A549 (cell line): ENCODE data around the gene LAMA3. TPM values are rescaled to one million over a fixed set of nuclear protein-coding genes. Genes with fewer than 3 reads are reported as not detected.

Source experiments
- ATAC-seq, 2 experiments: fragments of 200-7000 bp in 1 of 2; fragments of >200 bp in 1 of 2; cut with Nextera tagmentation in 1 of 2; cut with Tn5 transposase in 1 of 2; 3 replicates each; pipeline versions ENCODE4 v1.8.0 to v1.9.1; 2018 to 2020; ENCODE audit warnings: mild to moderate bottlenecking in 1 of 2, moderate library complexity in 1 of 2
- CTCF ChIA-PET: fragments of 300-600 bp; sonication (Branson Sonifier 250); formaldehyde crosslinking; extraction: SDS; loops from one replicate; lab custom pipeline; 2021; ENCODE audit warnings: antibody characterized with exemption, inconsistent platforms; lab: Yijun Ruan, JAX
- POLR2A ChIA-PET: fragments of 350-600 bp; formaldehyde crosslinking; extraction: SDS; loops from one replicate; lab custom pipeline; 2021; ENCODE audit warnings: antibody characterized with exemption, inconsistent platforms; lab: Yijun Ruan, JAX
- DNase-seq, 2 experiments: peaks; one replicate each; pipeline versions ENCODE4 v3.0.0 to v3.0.0-alpha.2; 2011 to 2016; ENCODE audit warnings: low read depth in 1 of 2, low spot score in 1 of 2
- FAIRE-seq: peaks from 2 replicates; lab custom pipeline; 2011; peaks lifted over from hg19 to GRCh38; lab: Jason Lieb, UNC
- H3K27ac ChIP-seq, 2 experiments: fragments of >200 bp; sonication (Bioruptor Twin); formaldehyde crosslinking; 3 replicates each; pipeline ENCODE4 v1.5.1; 2016 to 2017
- H3K4me1 ChIP-seq: fragments of >200 bp; sonication (Bioruptor Twin); formaldehyde crosslinking; 3 replicates; pipeline ENCODE4 v1.6.1; 2016
- H3K4me2 ChIP-seq: fragments of >200 bp; sonication (Bioruptor Twin); formaldehyde crosslinking; 3 replicates; pipeline ENCODE4 v1.6.1; 2016
- H3K4me3 ChIP-seq: fragments of >200 bp; sonication (Bioruptor Twin); formaldehyde crosslinking; 3 replicates; pipeline ENCODE4 v1.5.1; 2016
- H3K9me3 ChIP-seq: fragments of >200 bp; sonication (Bioruptor Twin); formaldehyde crosslinking; 3 replicates; pipeline ENCODE4 v1.6.1; 2016
- CBX8 ChIP-seq: fragments of 200-600 bp; sonication (generic); IDR thresholded peaks from 2 replicates; pipeline ENCODE4 v1.6.1; 2016
- CEBPB ChIP-seq, 2 experiments: fragments of >200 bp in 1 of 2; sonication (Bioruptor Twin) in 1 of 2; formaldehyde crosslinking in 1 of 2; IDR thresholded peaks; 2 replicates each; pipeline ENCODE4 v1.6.1; 2012 to 2016
- CHD4 ChIP-seq: fragments of 200-600 bp; sonication (generic); IDR thresholded peaks from 2 replicates; pipeline ENCODE4 v1.6.1; 2016; ENCODE audit warnings: antibody characterized with exemption, mild to moderate bottlenecking, borderline replicate concordance
- EHF ChIP-seq: fragments of 250-450 bp; sonication (Bioruptor Pico); IDR thresholded peaks from 2 replicates; pipeline ENCODE4 v1.5.0; 2020; ENCODE audit warnings: mild to moderate bottlenecking
- EHMT2 ChIP-seq: fragments of 200-600 bp; sonication (generic); IDR thresholded peaks from 2 replicates; pipeline ENCODE4 v1.6.1; 2016; ENCODE audit warnings: antibody characterized with exemption, low read depth, mild to moderate bottlenecking, moderate library complexity
- ELK1 ChIP-seq: fragments of 150-350 bp; IDR thresholded peaks from 2 replicates; pipeline ENCODE4 v1.6.1; 2014; ENCODE audit warnings: low read depth, mild to moderate bottlenecking, low read length
- ESRRA ChIP-seq: fragments of 150-350 bp; IDR thresholded peaks from 2 replicates; pipeline ENCODE4 v1.6.1; 2014; ENCODE audit warnings: mild to moderate bottlenecking, low read length, borderline replicate concordance
- FOSL2 ChIP-seq, 2 experiments: fragments of 450-650 bp in 1 of 2; fragments of >200 bp in 1 of 2; sonication (Bioruptor Twin) in 1 of 2; formaldehyde crosslinking; IDR thresholded peaks; 2 replicates each; pipeline versions ENCODE4 v1.5.0 to v1.6.1; 2016 to 2020; ENCODE audit warnings: mild to moderate bottlenecking in 1 of 2, moderate library complexity in 1 of 2
- GATA3 ChIP-seq: IDR thresholded peaks from 2 replicates; pipeline ENCODE4 v1.6.1; 2012; ENCODE audit warnings: borderline replicate concordance
- HMGXB4 ChIP-seq: fragments of 250-450 bp; sonication (Bioruptor Pico); IDR thresholded peaks from 2 replicates; pipeline ENCODE4 v1.5.0; 2021; ENCODE audit warnings: mild to moderate bottlenecking, moderate library complexity, borderline replicate concordance
- HOXB13 ChIP-seq: fragments of 250-450 bp; sonication (Bioruptor Pico); IDR thresholded peaks from 2 replicates; pipeline ENCODE4 v1.5.0; 2020; ENCODE audit warnings: low read depth, mild to moderate bottlenecking, moderate library complexity
- JUN ChIP-seq, 2 experiments: fragments of >200 bp; sonication (Bioruptor Twin); formaldehyde crosslinking; IDR thresholded peaks; 2 replicates in 1 of 2; 3 replicates in 1 of 2; pipeline ENCODE4 v1.6.1; 2016 to 2017
- KDM5A ChIP-seq: fragments of 200-600 bp; sonication (generic); IDR thresholded peaks from 2 replicates; pipeline ENCODE4 v1.6.1; 2016; ENCODE audit warnings: antibody characterized with exemption, mild to moderate bottlenecking
- MYC ChIP-seq: IDR thresholded peaks from 2 replicates; pipeline ENCODE4 v1.6.1; 2012; ENCODE audit warnings: mild to moderate bottlenecking, inconsistent platforms, low read length, improper control_type of control experiment, borderline replicate concordance
- NFE2L2 ChIP-seq: fragments of 150-350 bp; conservative IDR thresholded peaks from 2 replicates; pipeline ENCODE4 v1.6.1; 2014; ENCODE audit warnings: low read length
- NPAS2 ChIP-seq: fragments of 250-450 bp; sonication (Bioruptor Pico); IDR thresholded peaks from 2 replicates; pipeline ENCODE4 v1.8.0; 2022; ENCODE audit warnings: mild to moderate bottlenecking, moderate library complexity, borderline replicate concordance
- RFX5 ChIP-seq: fragments of 450-650 bp; IDR thresholded peaks from 2 replicates; pipeline ENCODE4 v1.7.1; 2014; ENCODE audit warnings: antibody characterized with exemption, mild to moderate bottlenecking, moderate library complexity
- RNF2 ChIP-seq: fragments of 200-600 bp; sonication (generic); IDR thresholded peaks from 2 replicates; pipeline ENCODE4 v1.6.1; 2016; ENCODE audit warnings: low read depth, mild to moderate bottlenecking, antibody characterized with exemption, moderate library complexity, borderline replicate concordance
- SMC3 ChIP-seq: fragments of >200 bp; sonication (Bioruptor Twin); formaldehyde crosslinking; IDR thresholded peaks from 3 replicates; pipeline ENCODE4 v1.6.1; 2018; ENCODE audit warnings: inconsistent platforms
- TP53 ChIP-seq: fragments of 250-450 bp; sonication (Bioruptor Pico); IDR thresholded peaks from 2 replicates; pipeline ENCODE4 v1.5.0; 2021; ENCODE audit warnings: mild to moderate bottlenecking, moderate library complexity
- ZNF302 ChIP-seq: fragments of 250-450 bp; sonication (Bioruptor Pico); IDR thresholded peaks from 2 replicates; pipeline ENCODE4 v1.9.0; 2021; ENCODE audit warnings: inconsistent platforms, mild to moderate bottlenecking, moderate library complexity
- WGBS: methylation state at CpG from one replicate; pipeline ENCODE4 v1.1.6; 2017; ENCODE audit errors: missing lambda C conversion rate; 5-methylcytosine and 5-hydroxymethylcytosine counted together
- polyA plus RNA-seq, 4 experiments: library from polyadenylated mRNA; depleted of rRNA in 3 of 4; stranded (reverse); fragments of >200 nt; fragmentation: RNase III in 1 of 4; extraction: RNeasy Plus Mini Kit Qiagen cat#74134 plus additional on column Dnase treatment in 1 of 4; gene quantifications; 2 replicates in 3 of 4; 3 replicates in 1 of 4; pipeline ENCODE4 v1.2.3, GENCODE V29; 2011 to 2017
- TF ChIP-seq, protein P1 (sequence below): fragments of 200-600 bp; sonication (generic); IDR thresholded peaks from 2 replicates; pipeline ENCODE4 v1.6.1; 2016; ENCODE audit warnings: antibody characterized with exemption, mild to moderate bottlenecking, moderate library complexity
- TF ChIP-seq, protein P2 (sequence below): fragments of >200 bp; sonication (Bioruptor Twin); formaldehyde crosslinking; IDR thresholded peaks from 3 replicates; pipeline ENCODE4 v1.5.1; 2016
- TF ChIP-seq, protein P3 (sequence below): fragments of 450-650 bp; IDR thresholded peaks from 2 replicates; pipeline ENCODE4 v1.6.1; 2014; ENCODE audit warnings: antibody characterized with exemption

LAMA3 gene
- polyA plus RNA-seq, 2 of the 4 experiments (the other 2 are of a cell fraction), result 18.2 to 31.0 TPM

GRCh38 chr18:23912356-23912755 lies 223.1 kb downstream of the LAMA3 start:
- H3K9me3 ChIP-seq, result no peaks in the 10 kb centered on the region
- H3K27ac ChIP-seq, result no peak overlapping the region
- no peak for DNase-seq
- ChIA-PET CTCF (no interaction called here), POLR2A (no interaction called here)
- WGBS, result 65% methylated on average over 3 of the region's 3 CpGs
- TF ChIP-seq EHMT2, result no peak
- H3K4me3 ChIP-seq, result no peak overlapping the region
- H3K4me1 ChIP-seq, result no peaks in the 10 kb centered on the region
- ATAC-seq, result no peak
- FAIRE-seq, result no peak
- no peak overlapping the region for H3K4me2 ChIP-seq

GRCh38 chr18:23916338-23916737 lies 227.1 kb downstream of the LAMA3 start:
- DNase-seq, result no peak
- ChIA-PET CTCF (interaction anchor here (0.9 kb wide), 1 partner anchor 15 kb away, joined by 3 read pairs; no protein-coding TSS in a partner anchor), POLR2A (no interaction called here)
- no peak overlapping the region for H3K4me2 ChIP-seq
- TF ChIP-seq CEBPB (IDR thresholded peaks at IDR 0.05) (no peak), ZNF302 (CRISPR knock-in tag) (no peak), MYC (no peak), ELK1 (no peak), FOSL2 (IDR thresholded peaks at IDR 0.05) (no peak), FOSL2 (CRISPR knock-in tag; IDR thresholded peaks at IDR 0.05) (no peak), GATA3 (no peak), CHD4 (no peak)
- TF ChIP-seq, protein P1, sequence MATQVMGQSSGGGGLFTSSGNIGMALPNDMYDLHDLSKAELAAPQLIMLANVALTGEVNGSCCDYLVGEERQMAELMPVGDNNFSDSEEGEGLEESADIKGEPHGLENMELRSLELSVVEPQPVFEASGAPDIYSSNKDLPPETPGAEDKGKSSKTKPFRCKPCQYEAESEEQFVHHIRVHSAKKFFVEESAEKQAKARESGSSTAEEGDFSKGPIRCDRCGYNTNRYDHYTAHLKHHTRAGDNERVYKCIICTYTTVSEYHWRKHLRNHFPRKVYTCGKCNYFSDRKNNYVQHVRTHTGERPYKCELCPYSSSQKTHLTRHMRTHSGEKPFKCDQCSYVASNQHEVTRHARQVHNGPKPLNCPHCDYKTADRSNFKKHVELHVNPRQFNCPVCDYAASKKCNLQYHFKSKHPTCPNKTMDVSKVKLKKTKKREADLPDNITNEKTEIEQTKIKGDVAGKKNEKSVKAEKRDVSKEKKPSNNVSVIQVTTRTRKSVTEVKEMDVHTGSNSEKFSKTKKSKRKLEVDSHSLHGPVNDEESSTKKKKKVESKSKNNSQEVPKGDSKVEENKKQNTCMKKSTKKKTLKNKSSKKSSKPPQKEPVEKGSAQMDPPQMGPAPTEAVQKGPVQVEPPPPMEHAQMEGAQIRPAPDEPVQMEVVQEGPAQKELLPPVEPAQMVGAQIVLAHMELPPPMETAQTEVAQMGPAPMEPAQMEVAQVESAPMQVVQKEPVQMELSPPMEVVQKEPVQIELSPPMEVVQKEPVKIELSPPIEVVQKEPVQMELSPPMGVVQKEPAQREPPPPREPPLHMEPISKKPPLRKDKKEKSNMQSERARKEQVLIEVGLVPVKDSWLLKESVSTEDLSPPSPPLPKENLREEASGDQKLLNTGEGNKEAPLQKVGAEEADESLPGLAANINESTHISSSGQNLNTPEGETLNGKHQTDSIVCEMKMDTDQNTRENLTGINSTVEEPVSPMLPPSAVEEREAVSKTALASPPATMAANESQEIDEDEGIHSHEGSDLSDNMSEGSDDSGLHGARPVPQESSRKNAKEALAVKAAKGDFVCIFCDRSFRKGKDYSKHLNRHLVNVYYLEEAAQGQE, result no peak
- FAIRE-seq, result no peak
- H3K4me1 ChIP-seq, result no peaks in the 10 kb centered on the region
- H3K4me3 ChIP-seq, result no peak overlapping the region
- WGBS, result 78% methylated on average over 4 of the region's 4 CpGs
- no peaks in the 10 kb centered on the region for H3K9me3 ChIP-seq
- no peak overlapping the region for H3K27ac ChIP-seq
- ATAC-seq, result no peak

- no peaks in the 10 kb centered on the region for H3K9me3 ChIP-seq
- H3K27ac ChIP-seq, result no peak overlapping the region
- FAIRE-seq (no peak), DNase-seq (peak; percentile 44 to 46), ATAC-seq (peak; percentile 66 to 82; a peak in 5 of 6 replicates)
- CTCF ChIA-PET, result interaction anchor here (0.5 to 3.5 kb wide), 40 partner anchors 8 to 587 kb away, joined by 3 to 18 read pairs (median 4); no protein-coding TSS in a partner anchor
- 39% methylated on average over 10 of the region's 10 CpGs for WGBS
- H3K4me1 ChIP-seq, result no peaks in the 10 kb centered on the region
- H3K4me2 ChIP-seq, result no peak overlapping the region
- H3K4me3 ChIP-seq, result no peak overlapping the region
- POLR2A ChIA-PET, result no interaction called here
- TF ChIP-seq, protein P2, sequence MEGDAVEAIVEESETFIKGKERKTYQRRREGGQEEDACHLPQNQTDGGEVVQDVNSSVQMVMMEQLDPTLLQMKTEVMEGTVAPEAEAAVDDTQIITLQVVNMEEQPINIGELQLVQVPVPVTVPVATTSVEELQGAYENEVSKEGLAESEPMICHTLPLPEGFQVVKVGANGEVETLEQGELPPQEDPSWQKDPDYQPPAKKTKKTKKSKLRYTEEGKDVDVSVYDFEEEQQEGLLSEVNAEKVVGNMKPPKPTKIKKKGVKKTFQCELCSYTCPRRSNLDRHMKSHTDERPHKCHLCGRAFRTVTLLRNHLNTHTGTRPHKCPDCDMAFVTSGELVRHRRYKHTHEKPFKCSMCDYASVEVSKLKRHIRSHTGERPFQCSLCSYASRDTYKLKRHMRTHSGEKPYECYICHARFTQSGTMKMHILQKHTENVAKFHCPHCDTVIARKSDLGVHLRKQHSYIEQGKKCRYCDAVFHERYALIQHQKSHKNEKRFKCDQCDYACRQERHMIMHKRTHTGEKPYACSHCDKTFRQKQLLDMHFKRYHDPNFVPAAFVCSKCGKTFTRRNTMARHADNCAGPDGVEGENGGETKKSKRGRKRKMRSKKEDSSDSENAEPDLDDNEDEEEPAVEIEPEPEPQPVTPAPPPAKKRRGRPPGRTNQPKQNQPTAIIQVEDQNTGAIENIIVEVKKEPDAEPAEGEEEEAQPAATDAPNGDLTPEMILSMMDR, result peak; percentile 72
- TF ChIP-seq NFE2L2 (no peak), RFX5 (no peak), JUN (IDR thresholded peaks at IDR 0.05) (no peak), SMC3 (peak; percentile 48; the same call in 2 of the 3 replicates), NPAS2 (CRISPR knock-in tag) (no peak), ESRRA (no peak), RNF2 (no peak), KDM5A (no peak), CBX8 (no peak), EHF (CRISPR knock-in tag) (no peak), TP53 (CRISPR knock-in tag) (no peak), HOXB13 (CRISPR knock-in tag) (no peak), HMGXB4 (CRISPR knock-in tag) (no peak)
- TF ChIP-seq, protein P3, sequence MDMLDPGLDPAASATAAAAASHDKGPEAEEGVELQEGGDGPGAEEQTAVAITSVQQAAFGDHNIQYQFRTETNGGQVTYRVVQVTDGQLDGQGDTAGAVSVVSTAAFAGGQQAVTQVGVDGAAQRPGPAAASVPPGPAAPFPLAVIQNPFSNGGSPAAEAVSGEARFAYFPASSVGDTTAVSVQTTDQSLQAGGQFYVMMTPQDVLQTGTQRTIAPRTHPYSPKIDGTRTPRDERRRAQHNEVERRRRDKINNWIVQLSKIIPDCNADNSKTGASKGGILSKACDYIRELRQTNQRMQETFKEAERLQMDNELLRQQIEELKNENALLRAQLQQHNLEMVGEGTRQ, result no peak
Measured at GRCh38 chr18:23918395-23919032, 229.3 kb downstream of the LAMA3 start.
